ENCODE measurements around the gene UGGT2.

GRCh38 chr13:95896301-95896700 is 156.9 kb downstream of the UGGT2 start:
- TF ChIP-seq CTCF (IDR thresholded peaks at IDR 0.05) (no peak), HMGXB4 (CRISPR knock-in tag; IDR thresholded peaks at IDR 0.05; ENCODE audit: borderline replicate concordance) (no peak), CBX8 (IDR thresholded peaks at IDR 0.05) (no peak), CEBPB (IDR thresholded peaks at IDR 0.05) (no peak), NPAS2 (CRISPR knock-in tag; IDR thresholded peaks at IDR 0.05; ENCODE audit: borderline replicate concordance) (no peak), MYC (IDR thresholded peaks at IDR 0.05; ENCODE audit: borderline replicate concordance, low read length) (no peak), POLR2A (IDR thresholded peaks at IDR 0.05; ENCODE audit: low read length) (no peak), NR3C1 (IDR thresholded peaks at IDR 0.05) (no peak), MAX (IDR thresholded peaks at IDR 0.05) (no peak), RNF2 (IDR thresholded peaks at IDR 0.05; ENCODE audit: borderline replicate concordance, low read depth) (no peak), FOSL2 (IDR thresholded peaks at IDR 0.05) (no peak), FOSL2 (CRISPR knock-in tag; IDR thresholded peaks at IDR 0.05) (no peak)

All from A549 (cell line).